Neural progenitor cell (in vitro differentiated cells): ENCODE results near the gene ARHGAP31.

Experiments
- EZH2phosphoT487 ChIP-seq: fragments of 200-600 bp; sonication (generic); IDR thresholded peaks from 2 replicates; pipeline ENCODE4 v1.6.1; 2017; ENCODE audit warnings: antibody characterized with exemption
- TF ChIP-seq, protein P1 (sequence below): fragments of 200-600 bp; sonication (generic); IDR thresholded peaks from 2 replicates; pipeline ENCODE4 v1.5.1; 2017; ENCODE audit warnings: antibody characterized with exemption, mild to moderate bottlenecking

DNA sequence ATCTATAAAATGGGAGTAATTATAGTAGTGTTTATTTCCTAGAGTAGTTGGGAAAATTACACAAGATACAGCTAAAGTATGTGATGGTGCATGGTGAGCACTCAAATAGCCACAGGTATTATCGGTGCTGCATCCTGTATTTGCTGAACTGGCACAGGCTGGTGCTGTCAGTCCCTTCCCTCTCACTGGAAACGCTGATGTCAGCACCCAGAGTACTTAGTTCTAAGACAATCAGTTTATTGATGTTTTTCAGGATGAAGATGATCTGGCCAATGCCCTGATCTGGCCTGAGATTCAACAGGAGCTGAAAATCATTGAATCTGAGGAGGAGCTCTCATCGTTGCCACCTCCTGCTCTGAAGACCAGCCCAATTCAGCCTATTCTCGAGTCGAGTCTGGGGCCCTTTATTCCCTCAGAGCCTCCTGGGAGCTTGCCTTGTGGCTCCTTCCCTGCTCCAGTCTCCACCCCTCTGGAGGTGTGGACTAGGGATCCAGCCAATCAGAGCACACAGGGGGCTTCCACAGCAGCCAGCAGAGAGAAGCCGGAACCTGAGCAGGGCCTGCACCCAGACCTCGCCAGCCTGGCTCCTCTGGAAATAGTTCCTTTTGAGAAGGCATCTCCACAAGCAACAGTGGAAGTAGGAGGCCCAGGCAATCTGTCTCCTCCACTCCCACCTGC lies 119.6 kb downstream of the ARHGAP31 start:
- TF ChIP-seq EZH2phosphoT487 = no peak
- TF ChIP-seq, protein P1, sequence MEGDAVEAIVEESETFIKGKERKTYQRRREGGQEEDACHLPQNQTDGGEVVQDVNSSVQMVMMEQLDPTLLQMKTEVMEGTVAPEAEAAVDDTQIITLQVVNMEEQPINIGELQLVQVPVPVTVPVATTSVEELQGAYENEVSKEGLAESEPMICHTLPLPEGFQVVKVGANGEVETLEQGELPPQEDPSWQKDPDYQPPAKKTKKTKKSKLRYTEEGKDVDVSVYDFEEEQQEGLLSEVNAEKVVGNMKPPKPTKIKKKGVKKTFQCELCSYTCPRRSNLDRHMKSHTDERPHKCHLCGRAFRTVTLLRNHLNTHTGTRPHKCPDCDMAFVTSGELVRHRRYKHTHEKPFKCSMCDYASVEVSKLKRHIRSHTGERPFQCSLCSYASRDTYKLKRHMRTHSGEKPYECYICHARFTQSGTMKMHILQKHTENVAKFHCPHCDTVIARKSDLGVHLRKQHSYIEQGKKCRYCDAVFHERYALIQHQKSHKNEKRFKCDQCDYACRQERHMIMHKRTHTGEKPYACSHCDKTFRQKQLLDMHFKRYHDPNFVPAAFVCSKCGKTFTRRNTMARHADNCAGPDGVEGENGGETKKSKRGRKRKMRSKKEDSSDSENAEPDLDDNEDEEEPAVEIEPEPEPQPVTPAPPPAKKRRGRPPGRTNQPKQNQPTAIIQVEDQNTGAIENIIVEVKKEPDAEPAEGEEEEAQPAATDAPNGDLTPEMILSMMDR = no peak
